ENCODE measurements around the gene SMIM5.

DNA sequence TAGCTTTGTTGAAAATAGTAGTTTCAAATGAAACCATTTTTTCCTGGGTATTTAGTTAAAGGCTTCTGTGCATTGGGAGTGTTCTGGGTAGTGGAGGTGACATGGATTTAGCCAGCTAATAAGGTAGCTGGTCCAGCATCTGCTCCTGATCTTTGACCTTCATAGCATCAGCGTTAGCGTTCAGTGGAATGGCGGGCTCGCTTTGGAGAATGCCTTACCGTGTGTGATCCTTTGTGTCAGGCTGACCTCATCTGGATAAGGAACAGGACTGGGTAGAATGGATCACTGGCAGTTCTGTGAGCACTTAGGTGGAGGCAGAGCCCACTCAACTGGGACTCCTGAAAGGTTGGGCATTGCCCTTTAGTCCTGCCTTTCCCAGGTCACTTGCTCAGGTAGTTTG, 37.6 kb downstream of the SMIM5 start:
- TF ChIP-seq, protein P1, sequence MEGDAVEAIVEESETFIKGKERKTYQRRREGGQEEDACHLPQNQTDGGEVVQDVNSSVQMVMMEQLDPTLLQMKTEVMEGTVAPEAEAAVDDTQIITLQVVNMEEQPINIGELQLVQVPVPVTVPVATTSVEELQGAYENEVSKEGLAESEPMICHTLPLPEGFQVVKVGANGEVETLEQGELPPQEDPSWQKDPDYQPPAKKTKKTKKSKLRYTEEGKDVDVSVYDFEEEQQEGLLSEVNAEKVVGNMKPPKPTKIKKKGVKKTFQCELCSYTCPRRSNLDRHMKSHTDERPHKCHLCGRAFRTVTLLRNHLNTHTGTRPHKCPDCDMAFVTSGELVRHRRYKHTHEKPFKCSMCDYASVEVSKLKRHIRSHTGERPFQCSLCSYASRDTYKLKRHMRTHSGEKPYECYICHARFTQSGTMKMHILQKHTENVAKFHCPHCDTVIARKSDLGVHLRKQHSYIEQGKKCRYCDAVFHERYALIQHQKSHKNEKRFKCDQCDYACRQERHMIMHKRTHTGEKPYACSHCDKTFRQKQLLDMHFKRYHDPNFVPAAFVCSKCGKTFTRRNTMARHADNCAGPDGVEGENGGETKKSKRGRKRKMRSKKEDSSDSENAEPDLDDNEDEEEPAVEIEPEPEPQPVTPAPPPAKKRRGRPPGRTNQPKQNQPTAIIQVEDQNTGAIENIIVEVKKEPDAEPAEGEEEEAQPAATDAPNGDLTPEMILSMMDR (IDR thresholded peaks at IDR 0.05 in 4 of 5, conservative IDR thresholded peaks at IDR 0.05 in 1 of 5) = no peak
- TF ChIP-seq POLR2A (IDR thresholded peaks at IDR 0.05) = no peak

All from gastrocnemius medialis (tissue), 4 donors.